ENCODE data around the gene MTRF1L. TPM values are rescaled to one million over a fixed set of nuclear protein-coding genes. Genes with fewer than 3 reads are reported as not detected.

Gene MTRF1L
- total RNA-seq, 1 donor from 2014 or later = 21.3 TPM

GRCh38 chr6:152980656-152981055 lies 21.9 kb downstream of the MTRF1L start:
- no peak for TF ChIP-seq CTCF (IDR thresholded peaks at IDR 0.05)
- Mint-ChIP-seq H3K27me3 (no peaks in the 10 kb centered on the region), H3K36me3 (ENCODE audit: low read depth) (peaks cover 27% of the 10 kb centered on the region), H3K9me3 (no peaks in the 10 kb centered on the region), H3K27ac (no peak overlapping the region), H3K4me3 (no peak overlapping the region), H3K4me1 (peaks cover 41% of the 10 kb centered on the region)
- POLR2A ChIA-PET = no interaction called here
- intact Hi-C loops (cut with micrococcal nuclease) = loop anchor here (1.0 to 10.0 kb wide), 3 partner anchors 23 to 796 kb away; no protein-coding TSS in a partner anchor
- DNase-seq (no peak), ATAC-seq (ENCODE audit: low read depth) (no peak)
- CTCF ChIA-PET = no interaction called here

- no peak overlapping the region for H3K27ac Mint-ChIP-seq
- no peak for TF ChIP-seq CTCF (IDR thresholded peaks at IDR 0.05)
- H3K36me3 Mint-ChIP-seq (ENCODE audit: low read depth) = peaks cover 40% of the 10 kb centered on the region
- POLR2A ChIA-PET = no interaction called here
- no peak overlapping the region for H3K4me3 Mint-ChIP-seq
- ATAC-seq (ENCODE audit: low read depth) (no peak), DNase-seq (no peak)
- H3K4me1 Mint-ChIP-seq = peaks cover 41% of the 10 kb centered on the region
- H3K9me3 Mint-ChIP-seq = no peaks in the 10 kb centered on the region
- intact Hi-C loops (cut with micrococcal nuclease) = no loop called here
- H3K27me3 Mint-ChIP-seq = no peaks in the 10 kb centered on the region
- CTCF ChIA-PET = no interaction called here
Observed at GRCh38 chr6:152979116-152979515, 23.4 kb downstream of the MTRF1L start.

GRCh38 chr6:152978058-152978457 lies 24.5 kb downstream of the MTRF1L start:
- no peak for DNase-seq
- Mint-ChIP-seq H3K36me3 (ENCODE audit: low read depth) (peaks cover 40% of the 10 kb centered on the region), H3K4me1 (peaks cover 37% of the 10 kb centered on the region), H3K27me3 (no peaks in the 10 kb centered on the region), H3K27ac (no peak overlapping the region), H3K9me3 (no peaks in the 10 kb centered on the region), H3K4me3 (no peak overlapping the region)
- TF ChIP-seq CTCF (IDR thresholded peaks at IDR 0.05) = no peak
- ChIA-PET CTCF (no interaction called here), POLR2A (no interaction called here)
- no peak for ATAC-seq (ENCODE audit: low read depth)
- intact Hi-C loops (cut with micrococcal nuclease) = no loop called here

- no peaks in the 10 kb centered on the region for H3K27me3 Mint-ChIP-seq
- H3K4me1 Mint-ChIP-seq = peaks cover 37% of the 10 kb centered on the region
- H3K9me3 Mint-ChIP-seq = no peaks in the 10 kb centered on the region
- H3K4me3 Mint-ChIP-seq = no peak overlapping the region
- ChIA-PET POLR2A (no interaction called here), CTCF (no interaction called here)
- H3K27ac Mint-ChIP-seq = no peak overlapping the region
- intact Hi-C loops (cut with micrococcal nuclease) = no loop called here
- ATAC-seq (ENCODE audit: low read depth) = no peak
- no peak for TF ChIP-seq CTCF (IDR thresholded peaks at IDR 0.05)
- no peak for DNase-seq
- H3K36me3 Mint-ChIP-seq (ENCODE audit: low read depth) = peaks cover 45% of the 10 kb centered on the region
Observed at GRCh38 chr6:152977556-152977955, 25.0 kb downstream of the MTRF1L start.

- Mint-ChIP-seq H3K36me3 (ENCODE audit: low read depth) (peaks cover 52% of the 10 kb centered on the region), H3K9me3 (no peaks in the 10 kb centered on the region), H3K4me3 (no peak overlapping the region), H3K27me3 (no peaks in the 10 kb centered on the region), H3K27ac (no peak overlapping the region), H3K4me1 (peaks cover 33% of the 10 kb centered on the region)
- no peak for TF ChIP-seq CTCF (IDR thresholded peaks at IDR 0.05)
- CTCF ChIA-PET = no interaction called here
- DNase-seq (no peak), ATAC-seq (ENCODE audit: low read depth) (no peak)
- POLR2A ChIA-PET = no interaction called here
- intact Hi-C loops (cut with micrococcal nuclease) = no loop called here
Observed at GRCh38 chr6:152976749-152977148, 25.8 kb downstream of the MTRF1L start.

Measured in activated B cell treated with CpG ODN at 0.5 μM for 24 hours (primary cell).